DMS53 treated with DMSO at 0.1 percent for 48 hours (cell line): Measurements from ENCODE around the gene HMHB1.

Experiments
- DNase-seq: peaks from one replicate; lab custom pipeline; 2025; ENCODE audit not compliant: unreplicated experiment; lab: John Stamatoyannopoulos, UW

Gene HMHB1

DNA sequence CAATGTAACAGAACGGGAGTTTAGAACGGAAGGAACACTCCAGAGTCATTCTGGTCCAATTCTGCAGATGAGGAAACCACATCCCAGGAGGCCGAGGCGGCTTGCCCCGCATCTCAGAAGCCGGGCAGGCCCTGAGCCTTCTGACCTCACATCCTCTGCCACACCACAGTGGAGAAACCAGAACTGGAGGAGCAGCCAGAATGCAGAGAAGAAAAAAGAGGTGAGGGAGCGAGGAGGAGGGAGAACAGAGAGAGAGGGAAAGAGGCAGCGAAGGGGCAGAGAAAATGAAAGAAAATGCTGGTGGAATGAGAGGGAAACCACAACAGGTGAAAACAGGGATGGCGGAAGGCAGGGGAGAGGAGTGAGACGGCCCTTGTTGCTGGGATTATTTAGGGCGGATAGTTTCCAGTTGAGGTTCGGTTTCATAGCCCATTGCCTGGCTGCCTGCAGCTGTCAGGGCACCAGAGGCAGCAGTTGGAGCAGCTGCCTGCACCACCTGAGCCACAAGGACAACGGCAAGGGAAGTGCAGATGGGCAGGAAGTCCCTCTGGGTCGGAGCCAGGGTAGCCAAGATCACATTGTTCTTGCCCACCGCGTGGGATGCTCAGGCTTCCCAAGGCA, at the start of gene HMHB1:
HMHB1 (plus strand) TSS at position 77 of the 621 bp plus-strand sequence.
- DNase-seq, result peak; percentile 12

DNA sequence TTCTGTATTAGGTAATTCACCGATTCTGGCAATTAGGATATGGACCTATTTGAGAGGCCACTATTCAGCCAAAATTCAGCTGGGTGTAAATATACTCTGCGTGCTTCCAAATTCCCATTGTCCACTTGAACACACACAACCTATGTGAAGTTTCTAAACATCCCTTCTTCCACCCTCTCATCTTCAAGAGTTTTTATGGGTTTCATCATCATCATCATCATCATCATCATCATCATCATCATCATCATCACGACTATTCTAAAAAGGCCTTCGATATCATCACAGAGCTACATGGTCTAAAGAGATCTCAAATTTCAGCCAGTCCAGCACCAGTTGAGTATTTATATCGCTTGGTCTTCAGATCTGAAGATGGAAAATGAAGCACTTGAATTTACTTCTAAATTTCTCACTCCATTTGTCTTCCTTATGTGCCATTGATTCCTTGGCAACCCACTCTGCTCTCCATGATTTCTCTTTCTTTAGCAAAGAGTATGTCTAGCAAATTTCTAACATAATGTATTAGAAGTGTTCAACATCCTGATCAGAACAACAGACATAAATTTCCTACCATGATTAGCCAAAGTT, 49.2 kb upstream of the HMHB1 start:
- DNase-seq, result no peak

DNA sequence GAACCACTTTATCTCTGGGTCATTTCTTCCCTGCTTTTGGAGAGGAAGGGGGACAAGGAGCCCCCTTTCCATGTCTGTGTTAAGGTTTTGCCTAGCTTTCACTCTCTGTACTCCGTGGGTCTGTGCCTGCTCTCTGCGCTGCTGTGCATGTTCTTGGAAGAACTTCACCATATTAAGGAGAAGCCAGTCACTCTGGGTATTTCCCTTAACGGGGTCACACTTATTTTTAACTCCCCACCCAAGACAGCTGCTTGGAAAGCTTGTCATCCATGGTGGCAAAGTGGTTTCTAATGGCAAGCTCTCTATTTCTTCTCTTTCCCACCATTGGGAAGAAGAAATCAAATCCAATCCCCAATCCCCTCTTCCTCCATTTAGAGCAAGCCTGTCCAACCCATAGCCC, 44.8 kb upstream of the HMHB1 start:
- DNase-seq, result no peak

DNA sequence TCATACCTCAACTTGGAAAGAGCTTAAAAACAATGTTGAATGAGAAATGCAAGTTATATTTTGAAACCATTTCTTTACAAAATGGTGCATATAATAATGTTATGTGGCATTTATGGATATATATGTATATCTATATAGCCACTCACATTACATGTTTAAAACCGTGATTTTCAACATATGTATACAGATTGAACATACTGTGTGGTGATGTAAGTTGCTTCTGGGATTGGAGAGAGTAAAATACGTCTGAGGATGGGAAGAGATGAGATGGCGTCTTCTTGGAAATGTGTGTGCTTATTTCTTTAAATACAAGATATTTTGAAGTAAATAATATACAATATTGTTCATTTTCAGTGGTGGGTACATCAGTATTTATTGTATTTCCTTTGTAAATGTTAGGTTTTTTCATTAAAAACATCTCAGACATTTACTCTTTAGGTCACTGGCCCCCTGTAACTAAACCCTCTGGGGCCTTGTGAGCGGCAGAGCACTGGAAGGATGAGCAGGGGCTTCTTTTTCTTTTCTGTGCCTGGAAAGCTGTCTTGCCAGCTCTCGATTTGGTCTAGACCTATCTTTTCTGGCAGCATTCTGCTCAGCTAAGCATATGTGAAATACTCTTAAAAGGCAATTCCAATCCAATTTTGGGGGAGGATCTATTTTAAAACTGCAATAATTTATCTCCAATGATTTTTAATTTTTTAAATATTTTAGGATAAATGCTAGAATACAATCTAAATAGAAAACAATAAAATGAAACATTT, 42.8 kb upstream of the HMHB1 start:
- DNase-seq, result no peak

GRCh38 chr5:143770450-143770849, 41.5 kb upstream of the HMHB1 start:
- no peak for DNase-seq

- no peak for DNase-seq
These were observed 40.8 kb upstream of the HMHB1 start for GRCh38 chr5:143771189-143771588.

DNA sequence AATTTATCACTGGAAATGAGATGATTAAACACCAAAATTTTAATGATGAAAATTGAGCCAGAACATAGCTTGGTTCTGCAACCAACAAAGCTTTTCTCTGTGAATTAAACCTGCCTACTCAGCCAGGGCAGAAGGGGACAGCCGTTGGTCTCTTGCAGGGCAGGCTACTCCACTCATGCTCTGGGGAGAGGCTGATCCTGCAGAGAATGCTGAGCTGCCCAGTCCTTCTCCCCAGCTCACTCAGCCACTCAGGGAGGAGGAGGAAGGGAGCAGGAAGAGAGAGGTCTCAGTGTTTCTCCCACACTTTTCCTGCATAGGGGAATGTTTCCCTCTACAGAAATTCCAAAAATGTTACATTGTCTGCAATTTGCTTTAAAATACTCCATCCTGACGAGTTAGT, 40.4 kb upstream of the HMHB1 start:
- DNase-seq, result no peak

DNA sequence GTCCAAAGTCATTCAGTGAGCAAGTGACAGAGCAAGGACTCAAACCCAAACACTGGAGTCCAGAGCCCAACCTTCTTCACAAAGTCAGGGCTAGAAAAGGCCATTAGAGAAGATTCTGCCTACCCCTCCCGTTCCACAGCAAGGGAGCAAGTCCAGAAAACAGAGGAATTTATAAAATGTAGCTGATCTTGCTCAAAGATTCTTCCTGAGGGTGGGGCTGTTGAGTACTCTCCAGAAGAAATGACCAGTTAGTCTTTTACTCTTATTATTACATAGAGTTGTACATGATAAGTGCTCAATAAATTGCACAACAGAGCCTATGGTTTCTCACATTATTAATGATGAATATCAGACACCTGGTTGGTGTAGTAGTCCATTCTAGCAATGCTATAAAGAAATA, 39.3 kb upstream of the HMHB1 start:
- no peak for DNase-seq

GRCh38 chr5:143775258-143775657, 36.7 kb upstream of the HMHB1 start:
- no peak for DNase-seq

DNA sequence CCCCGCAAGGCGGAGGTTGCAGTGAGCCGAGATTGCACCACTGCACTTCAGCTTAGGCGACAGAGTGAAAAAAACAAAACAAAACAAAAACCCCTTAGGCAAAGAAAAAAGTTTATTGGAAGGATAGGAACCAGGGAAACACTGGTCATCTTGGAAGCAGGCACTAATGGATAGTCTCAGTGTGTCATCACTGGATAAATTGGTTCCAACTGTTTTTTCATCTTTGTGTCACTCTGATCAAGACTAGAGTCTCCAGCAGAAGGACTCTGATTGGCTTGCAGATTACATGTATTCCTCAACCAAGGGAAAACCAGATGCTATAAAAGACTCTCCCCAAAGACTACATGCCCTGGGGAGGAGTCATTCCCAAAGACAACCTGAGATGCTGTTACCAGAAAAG, 35.0 kb upstream of the HMHB1 start:
- DNase-seq, result no peak

DNA sequence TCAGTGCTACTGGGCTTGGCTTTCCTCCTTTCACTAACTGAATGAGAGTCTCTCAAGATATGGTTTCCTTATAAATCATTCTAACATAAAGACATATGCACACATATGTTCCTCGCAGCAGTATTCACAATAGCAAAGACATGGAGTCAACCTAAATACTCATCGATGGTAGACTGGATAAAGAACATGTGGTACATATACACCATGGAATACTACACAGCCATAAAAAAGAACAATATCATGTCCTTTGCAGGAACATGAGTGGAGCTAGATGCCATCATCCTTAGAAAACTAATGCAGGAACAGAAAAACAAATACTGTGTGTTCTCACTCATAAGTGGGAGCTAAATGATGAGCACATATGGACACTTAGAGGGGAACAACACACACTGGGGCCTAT, 32.5 kb upstream of the HMHB1 start:
- no peak for DNase-seq

- DNase-seq, result no peak
These were observed 29.9 kb upstream of the HMHB1 start for GRCh38 chr5:143781993-143782520.

GRCh38 chr5:143782588-143783386, 29.2 kb upstream of the HMHB1 start:
- DNase-seq, result no peak

DNA sequence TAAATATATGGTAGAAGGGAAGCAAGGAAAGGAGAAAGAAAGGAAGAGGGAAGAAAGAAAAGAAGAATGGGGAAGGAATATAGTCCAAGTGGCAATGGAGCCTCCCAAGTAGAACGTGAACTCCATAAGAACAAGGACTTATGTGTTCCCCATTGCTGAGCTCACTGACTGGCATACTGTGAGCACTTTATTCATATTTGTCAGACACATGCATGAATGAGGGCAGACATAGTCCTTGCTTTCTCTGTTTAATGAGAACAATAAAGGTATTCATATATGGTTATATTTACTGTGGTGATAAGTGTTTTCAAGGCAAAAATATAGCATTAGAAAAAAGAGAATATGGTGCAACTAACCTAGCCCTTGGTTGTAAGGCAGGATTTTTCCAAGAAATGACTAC, 23.6 kb upstream of the HMHB1 start:
- DNase-seq, result no peak

GRCh38 chr5:143790457-143791112, 21.4 kb upstream of the HMHB1 start:
- no peak for DNase-seq

DNA sequence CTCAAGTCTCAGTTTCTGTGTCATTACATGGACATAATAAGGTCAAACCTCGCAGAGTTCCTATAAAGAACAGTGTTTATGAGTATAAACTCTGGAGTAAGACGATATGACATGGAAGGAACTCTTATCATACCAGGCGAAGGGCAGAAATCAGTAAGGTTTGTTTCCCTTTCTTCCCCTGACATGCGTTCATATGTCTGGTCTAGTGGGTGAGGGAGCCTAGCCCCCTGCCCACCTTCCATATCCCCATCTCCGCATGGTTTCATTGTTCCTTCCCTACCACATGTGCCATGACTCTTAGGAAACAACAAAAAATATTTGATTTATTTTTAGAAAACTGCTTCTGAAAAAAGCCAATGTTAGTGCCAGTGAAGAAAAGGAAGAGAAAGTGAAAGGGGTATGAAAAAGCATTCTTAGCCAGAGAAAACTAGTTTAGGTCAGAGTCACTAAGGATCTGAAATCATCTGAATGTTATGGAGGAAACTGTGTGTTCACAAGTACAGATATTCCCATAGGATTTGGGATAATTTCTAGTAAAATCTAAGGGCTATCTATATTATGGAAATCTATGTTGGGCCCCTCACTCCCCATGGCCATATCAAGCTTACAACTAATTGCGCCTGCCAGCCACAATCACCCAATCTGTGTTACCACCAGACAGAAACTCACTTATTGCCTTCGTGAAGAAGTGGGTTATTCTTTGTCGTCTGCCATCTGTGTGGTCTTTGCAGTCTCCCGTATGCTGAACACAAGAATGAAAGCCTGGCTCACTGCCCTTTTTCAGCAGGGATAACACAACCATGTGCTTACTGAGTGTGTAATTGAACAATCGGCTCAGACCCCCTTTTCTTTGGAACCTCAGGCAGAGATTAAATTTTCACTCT, 19.9 kb upstream of the HMHB1 start:
- DNase-seq, result no peak

- no peak for DNase-seq
These were observed 18.7 kb upstream of the HMHB1 start for GRCh38 chr5:143793249-143793648.

GRCh38 chr5:143796125-143796524, 15.8 kb upstream of the HMHB1 start:
- DNase-seq, result no peak

DNA sequence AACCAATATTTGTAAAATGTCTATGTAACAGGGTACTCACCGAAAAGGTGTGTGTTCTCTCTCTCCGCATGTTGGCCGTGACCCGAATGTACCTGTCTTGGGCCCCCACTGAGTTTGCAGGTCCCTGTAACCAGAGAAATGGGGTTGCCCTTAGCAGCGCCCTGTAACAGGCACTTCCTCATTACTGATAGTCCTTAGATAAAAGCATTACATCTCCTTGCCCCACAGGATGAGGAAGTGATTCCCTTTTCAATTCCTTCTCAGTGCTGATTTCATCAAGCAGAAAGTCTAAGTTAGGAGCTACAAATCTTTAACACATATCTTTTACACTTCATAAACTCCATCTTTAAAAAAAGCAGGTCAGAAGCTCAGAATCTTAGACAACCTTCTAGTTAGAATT, 15.2 kb upstream of the HMHB1 start:
- no peak for DNase-seq

DNA sequence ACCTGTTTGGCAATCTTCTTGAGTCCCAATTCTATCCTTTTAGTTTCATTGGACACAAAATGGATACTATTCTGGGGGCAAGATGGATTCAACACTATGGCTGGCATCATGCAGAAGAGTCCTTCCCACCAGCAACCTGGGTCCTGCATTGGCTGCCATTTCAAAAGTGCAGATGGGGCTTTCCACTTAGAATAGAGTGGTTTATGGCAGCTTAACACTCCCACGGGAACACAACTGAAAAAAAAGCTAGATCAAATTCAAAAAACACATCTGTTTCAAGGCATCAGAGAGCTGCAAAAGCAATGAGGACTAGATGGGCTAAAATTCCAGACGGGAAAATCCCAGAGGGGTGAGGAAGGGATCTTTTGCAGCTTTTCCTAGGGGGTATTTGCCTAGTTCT, 11.2 kb upstream of the HMHB1 start:
- DNase-seq, result no peak
